H9 (cell line): ENCODE results near the gene KLK2. TPM values are rescaled to one million over a fixed set of nuclear protein-coding genes. Genes with fewer than 3 reads are reported as not detected.

ENCODE experiments used
- DNase-seq: peaks from one replicate; pipeline ENCODE4 v3.0.0-alpha.2; 2017
- H2AFZ ChIP-seq: one replicate; pipeline ENCODE4 v1.6.1; 2013; ENCODE audit warnings: mild to moderate bottlenecking, low read length, control low read depth, moderate library complexity
- H2AK5ac ChIP-seq: 2 replicates; pipeline ENCODE4 v1.6.1; 2013; ENCODE audit warnings: low read length, control low read depth, mixed read lengths; ENCODE audit not compliant: insufficient read length
- H2BK120ac ChIP-seq: one replicate; pipeline ENCODE4 v1.6.1; 2013; ENCODE audit warnings: low read depth, mild to moderate bottlenecking, low read length, control low read depth, inconsistent platforms; ENCODE audit not compliant: poor library complexity, severe bottlenecking
- H2BK12ac ChIP-seq: 2 replicates; pipeline ENCODE4 v1.6.1; 2013; ENCODE audit warnings: low read length, control low read depth, mixed read lengths, low read depth; ENCODE audit not compliant: insufficient read length
- H2BK15ac ChIP-seq: 2 replicates; pipeline ENCODE4 v1.6.1; 2013; ENCODE audit warnings: low read depth, low read length, control low read depth
- H2BK20ac ChIP-seq: one replicate; pipeline ENCODE4 v1.6.1; 2013; ENCODE audit warnings: low read depth, mild to moderate bottlenecking, low read length, control low read depth, inconsistent platforms; ENCODE audit not compliant: poor library complexity, severe bottlenecking
- H2BK5ac ChIP-seq: 2 replicates; pipeline ENCODE4 v1.6.1; 2013; ENCODE audit warnings: low read length, control low read depth, mixed read lengths; ENCODE audit not compliant: insufficient read length
- H3K14ac ChIP-seq: 2 replicates; pipeline ENCODE4 v1.6.1; 2013; ENCODE audit warnings: low read length, control low read depth; ENCODE audit not compliant: insufficient read depth
- H3K18ac ChIP-seq: 2 replicates; pipeline ENCODE4 v1.6.1; 2013; ENCODE audit warnings: low read depth, mild to moderate bottlenecking, mixed read lengths, low read length, control low read depth; ENCODE audit not compliant: insufficient read length
- H3K23ac ChIP-seq: 2 replicates; pipeline ENCODE4 v1.6.1; 2013; ENCODE audit warnings: low read length, control low read depth, mixed read lengths, low read depth; ENCODE audit not compliant: insufficient read length
- H3K23me2 ChIP-seq: 2 replicates; pipeline ENCODE4 v1.6.1; 2013; ENCODE audit warnings: low read depth, mild to moderate bottlenecking, mixed read lengths, low read length, control low read depth; ENCODE audit not compliant: insufficient read length, poor library complexity, severe bottlenecking
- H3K27ac ChIP-seq: 2 replicates; pipeline ENCODE4 v1.5.1; 2013; ENCODE audit warnings: low read length, control low read depth, mixed read lengths, low read depth; ENCODE audit not compliant: insufficient read length
- H3K27me3 ChIP-seq: 2 replicates; pipeline ENCODE4 v1.6.1; 2013; ENCODE audit warnings: low read length, control low read depth, inconsistent platforms; ENCODE audit not compliant: insufficient read depth
- H3K4ac ChIP-seq: 2 replicates; pipeline ENCODE4 v1.6.1; 2013; ENCODE audit warnings: low read depth, mild to moderate bottlenecking, control low read depth, inconsistent platforms, low read length, moderate library complexity
- H3K4me1 ChIP-seq: 2 replicates; pipeline ENCODE4 v1.6.1; 2013; ENCODE audit warnings: low read length, control low read depth, inconsistent platforms; ENCODE audit not compliant: insufficient read depth
- H3K4me2 ChIP-seq: 2 replicates; pipeline ENCODE4 v1.6.1; 2013; ENCODE audit warnings: low read length, control low read depth, mixed read lengths; ENCODE audit not compliant: insufficient read length, insufficient read depth
- H3K56ac ChIP-seq: 2 replicates; pipeline ENCODE4 v1.6.1; 2013; ENCODE audit warnings: low read depth, mild to moderate bottlenecking, mixed read lengths, low read length, control low read depth; ENCODE audit not compliant: insufficient read length
- H3K79me1 ChIP-seq: 2 replicates; pipeline ENCODE4 v1.6.1; 2013; ENCODE audit warnings: low read depth, mild to moderate bottlenecking, moderate library complexity, low read length, control low read depth, inconsistent platforms; ENCODE audit not compliant: insufficient read depth, poor library complexity, severe bottlenecking
- H3K79me2 ChIP-seq: 2 replicates; pipeline ENCODE4 v1.6.1; 2013; ENCODE audit warnings: low read length, control low read depth, inconsistent platforms; ENCODE audit not compliant: insufficient read depth
- H3K9ac ChIP-seq: 2 replicates; pipeline ENCODE4 v1.6.1; 2013; ENCODE audit warnings: low read length, control low read depth, mixed read lengths; ENCODE audit not compliant: insufficient read length; ENCODE audit errors: extremely low read depth
- H3K9me3 ChIP-seq: one replicate; pipeline ENCODE4 v1.6.1; 2013; ENCODE audit warnings: low read depth, low read length, inconsistent platforms; ENCODE audit not compliant: control insufficient read depth
- H3T11ph ChIP-seq: one replicate; pipeline ENCODE4 v1.6.1; 2013; ENCODE audit warnings: mild to moderate bottlenecking, low read length, control low read depth, inconsistent platforms
- H4K20me1 ChIP-seq: one replicate; pipeline ENCODE4 v1.6.1; 2013; ENCODE audit not compliant: control insufficient read depth, insufficient read length, insufficient read depth
- H4K5ac ChIP-seq: 2 replicates; pipeline ENCODE4 v1.6.1; 2013; ENCODE audit warnings: low read depth, mild to moderate bottlenecking, mixed read lengths, low read length, control low read depth; ENCODE audit not compliant: insufficient read length
- H4K8ac ChIP-seq: replicated peaks from 2 replicates; pipeline ENCODE4 v1.6.1; 2013; ENCODE audit warnings: low read length, control low read depth, mixed read lengths, low read depth; ENCODE audit not compliant: insufficient read length
- H4K91ac ChIP-seq: 2 replicates; pipeline ENCODE4 v1.6.1; 2013; ENCODE audit warnings: low read depth, mild to moderate bottlenecking, moderate library complexity, mixed read lengths, low read length, control low read depth; ENCODE audit not compliant: insufficient read length
- H3K27ac Mint-ChIP-seq, 3 experiments: 2 replicates in 2 of 3; 3 replicates in 1 of 3; pipeline ENCODE4 v1.8.0; 2020 to 2021; ENCODE audit warnings: mixed read lengths in 3 of 3, mild to moderate bottlenecking in 1 of 3, moderate library complexity in 1 of 3
- H3K27me3 Mint-ChIP-seq: 2 replicates; pipeline ENCODE4 v1.8.0; 2021; ENCODE audit warnings: low read depth, mild to moderate bottlenecking, moderate library complexity, mixed read lengths
- H3K36me3 Mint-ChIP-seq, 3 experiments: 2 replicates in 2 of 3; 3 replicates in 1 of 3; pipeline ENCODE4 v1.8.0; 2020 to 2021; ENCODE audit warnings: low read depth in 3 of 3, mixed read lengths in 3 of 3; ENCODE audit not compliant: insufficient read depth in 1 of 3
- H3K4me1 Mint-ChIP-seq, 2 experiments: 2 replicates each; pipeline ENCODE4 v1.8.0; 2020; ENCODE audit warnings: mixed read lengths in 2 of 2
- H3K4me3 Mint-ChIP-seq, 2 experiments: 2 replicates in 1 of 2; 3 replicates in 1 of 2; pipeline ENCODE4 v1.8.0; 2020 to 2021; ENCODE audit warnings: mild to moderate bottlenecking in 2 of 2, mixed read lengths in 2 of 2, moderate library complexity in 1 of 2
- H3K9me3 Mint-ChIP-seq, 2 experiments: 2 replicates in 1 of 2; 3 replicates in 1 of 2; pipeline ENCODE4 v1.8.0; 2020; ENCODE audit warnings: mild to moderate bottlenecking in 2 of 2, mixed read lengths in 2 of 2, moderate library complexity in 1 of 2
- WGBS: extraction: QIAGEN DNeasy Blood & Tissue Kit; methylation state at CpG from one replicate; pipeline ENCODE4 v1.1.7; 2013; ENCODE audit warnings: missing lambda C conversion rate, low lambda C conversion rate, mixed read lengths; ENCODE audit not compliant: insufficient read length; ENCODE audit errors: extremely low coverage; 5-methylcytosine and 5-hydroxymethylcytosine counted together
- total RNA-seq: library from RNA; stranded (reverse); gene quantifications from 2 replicates; pipeline ENCODE4 v1.2.1, GENCODE V29; 2021
- TF ChIP-seq, protein P1 (sequence below): fragments of 200-600 bp; sonication (generic); conservative IDR thresholded peaks from 3 replicates; pipeline ENCODE4 v1.8.0; 2021; ENCODE audit warnings: antibody characterized with exemption, mild to moderate bottlenecking

Gene KLK2
- total RNA-seq, 1 experiment from 2014 or later: not detected

DNA sequence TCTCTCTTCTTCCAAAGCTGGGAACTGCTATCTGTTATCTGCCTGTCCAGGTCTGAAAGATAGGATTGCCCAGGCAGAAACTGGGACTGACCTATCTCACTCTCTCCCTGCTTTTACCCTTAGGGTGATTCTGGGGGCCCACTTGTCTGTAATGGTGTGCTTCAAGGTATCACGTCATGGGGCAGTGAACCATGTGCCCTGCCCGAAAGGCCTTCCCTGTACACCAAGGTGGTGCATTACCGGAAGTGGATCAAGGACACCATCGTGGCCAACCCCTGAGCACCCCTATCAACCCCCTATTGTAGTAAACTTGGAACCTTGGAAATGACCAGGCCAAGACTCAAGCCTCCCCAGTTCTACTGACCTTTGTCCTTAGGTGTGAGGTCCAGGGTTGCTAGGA is 13.4 kb upstream of the KLK2 start:
- H3K27me3 Mint-ChIP-seq: peaks cover 75% of the 10 kb centered on the region
- no CpG with 5 or more reads among the region's 4 CpGs for WGBS
- no peak overlapping the region for H2BK12ac ChIP-seq
- no peak overlapping the region for H2BK20ac ChIP-seq
- H3K27me3 ChIP-seq: no peaks in the 10 kb centered on the region
- TF ChIP-seq, protein P1, sequence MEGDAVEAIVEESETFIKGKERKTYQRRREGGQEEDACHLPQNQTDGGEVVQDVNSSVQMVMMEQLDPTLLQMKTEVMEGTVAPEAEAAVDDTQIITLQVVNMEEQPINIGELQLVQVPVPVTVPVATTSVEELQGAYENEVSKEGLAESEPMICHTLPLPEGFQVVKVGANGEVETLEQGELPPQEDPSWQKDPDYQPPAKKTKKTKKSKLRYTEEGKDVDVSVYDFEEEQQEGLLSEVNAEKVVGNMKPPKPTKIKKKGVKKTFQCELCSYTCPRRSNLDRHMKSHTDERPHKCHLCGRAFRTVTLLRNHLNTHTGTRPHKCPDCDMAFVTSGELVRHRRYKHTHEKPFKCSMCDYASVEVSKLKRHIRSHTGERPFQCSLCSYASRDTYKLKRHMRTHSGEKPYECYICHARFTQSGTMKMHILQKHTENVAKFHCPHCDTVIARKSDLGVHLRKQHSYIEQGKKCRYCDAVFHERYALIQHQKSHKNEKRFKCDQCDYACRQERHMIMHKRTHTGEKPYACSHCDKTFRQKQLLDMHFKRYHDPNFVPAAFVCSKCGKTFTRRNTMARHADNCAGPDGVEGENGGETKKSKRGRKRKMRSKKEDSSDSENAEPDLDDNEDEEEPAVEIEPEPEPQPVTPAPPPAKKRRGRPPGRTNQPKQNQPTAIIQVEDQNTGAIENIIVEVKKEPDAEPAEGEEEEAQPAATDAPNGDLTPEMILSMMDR: no peak
- H3K4me3 Mint-ChIP-seq: no peak overlapping the region
- no peak overlapping the region for H3T11ph ChIP-seq
- H3K9ac ChIP-seq: no peak overlapping the region
- no peak overlapping the region for H3K14ac ChIP-seq
- H4K5ac ChIP-seq: no peak overlapping the region
- no peak overlapping the region for H2AFZ ChIP-seq
- H4K20me1 ChIP-seq: no peaks in the 10 kb centered on the region
- H3K4me1 ChIP-seq: peaks cover 8% of the 10 kb centered on the region; the same call in 1 of the 2 replicates
- no peak for DNase-seq
- no peak overlapping the region for H3K27ac Mint-ChIP-seq
- peaks cover 12 to 21% of the 10 kb centered on the region in 2 experiments for H3K4me1 Mint-ChIP-seq
- H4K91ac ChIP-seq: no peak overlapping the region
- no peaks in the 10 kb centered on the region for H3K9me3 ChIP-seq
- no peaks in the 10 kb centered on the region for H3K23me2 ChIP-seq
- no peak overlapping the region for H2BK15ac ChIP-seq
- H2BK5ac ChIP-seq: no peak overlapping the region
- no peak overlapping the region for H4K8ac ChIP-seq
- no peak overlapping the region for H3K27ac ChIP-seq
- no peaks in the 10 kb centered on the region for H3K79me2 ChIP-seq
- H3K56ac ChIP-seq: no peak overlapping the region
- no peak overlapping the region for H2BK120ac ChIP-seq
- H3K4me2 ChIP-seq: no peak overlapping the region
- no peaks in the 10 kb centered on the region for H3K79me1 ChIP-seq
- no peak overlapping the region for H3K4ac ChIP-seq
- peaks cover 3 to 4% of the 10 kb centered on the region in 2 experiments; a peak in 2 of 5 replicates for H3K9me3 Mint-ChIP-seq
- no peaks in the 10 kb centered on the region; a peak in 1 of 7 replicates for H3K36me3 Mint-ChIP-seq
- H2AK5ac ChIP-seq: no peak overlapping the region
- H3K23ac ChIP-seq: no peak overlapping the region
- no peak overlapping the region for H3K18ac ChIP-seq
